Prostate gland (tissue), 2 donors: ENCODE results near the gene MBP.

Experiments
- CTCF ChIP-seq, 4 experiments: fragments of 200-600 bp in 2 of 4; fragments of 450-650 bp in 2 of 4; sonication (generic) in 2 of 4; IDR thresholded peaks; 1 replicate in 3 of 4; 2 replicates in 1 of 4; pipeline ENCODE4 v1.5.1; 2016 to 2019; ENCODE audit warnings: antibody characterized with exemption in 4 of 4, mild to moderate bottlenecking in 2 of 4, moderate library complexity in 2 of 4
- POLR2A ChIP-seq: fragments of 450-650 bp; IDR thresholded peaks from one replicate; pipeline ENCODE4 v1.6.1; 2016; ENCODE audit warnings: antibody characterized with exemption, mild to moderate bottlenecking
- POLR2AphosphoS5 ChIP-seq: sonication (generic); formaldehyde crosslinking; IDR thresholded peaks from one replicate; pipeline ENCODE4 v1.6.1; 2017; ENCODE audit warnings: antibody characterized with exemption

GRCh38 chr18:76986406-76986805, 146.2 kb downstream of the MBP start:
- TF ChIP-seq CTCF (IDR thresholded peaks at IDR 0.05): no peak
- TF ChIP-seq POLR2A: no peak
- no peak for TF ChIP-seq POLR2AphosphoS5
